Measurements from ENCODE around the gene PTPRM. TPM values are rescaled to one million over a fixed set of nuclear protein-coding genes. Genes with fewer than 3 reads are reported as not detected.

The PTPRM gene
- total RNA-seq, 1 experiment from 2014 or later: 6.2 TPM

DNA sequence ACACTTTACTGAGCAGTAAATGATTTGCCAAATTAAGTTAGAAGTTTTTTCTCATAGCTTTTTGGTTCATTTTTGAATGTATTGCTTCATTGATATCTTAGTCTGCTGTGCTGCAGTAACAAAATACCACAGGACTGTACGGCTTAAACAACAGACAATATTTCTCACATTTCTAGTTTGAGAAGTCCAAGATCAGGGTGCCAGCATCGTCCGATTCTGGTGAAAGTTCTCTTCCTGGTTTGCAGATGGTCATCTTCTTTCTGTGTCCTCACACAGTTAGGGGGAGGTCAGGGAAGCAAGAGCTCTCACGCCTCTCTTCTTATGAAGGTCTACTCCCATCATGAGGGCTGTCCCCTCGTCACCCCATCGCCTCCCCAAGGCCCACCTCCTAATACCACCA lies 325.4 kb downstream of the PTPRM start:
- no peak for DNase-seq
- Histone ChIP-seq H2BK120ac (ENCODE audit: low read depth, low read length, poor library complexity, severe bottlenecking) (no peak overlapping the region), H3K4me2 (ENCODE audit: insufficient read depth, insufficient read length, low read length) (no peak overlapping the region), H4K8ac (replicated peaks; ENCODE audit: insufficient read length, low read depth, low read length) (no peak overlapping the region), H3K56ac (ENCODE audit: insufficient read length, low read depth, low read length) (no peak overlapping the region), H2AK5ac (ENCODE audit: insufficient read length, low read length) (no peak overlapping the region), H3K27me3 (ENCODE audit: insufficient read depth, low read length) (no peaks in the 10 kb centered on the region), H3K27ac (ENCODE audit: insufficient read length, low read depth, low read length) (no peak overlapping the region), H3K18ac (ENCODE audit: insufficient read length, low read depth, low read length) (no peak overlapping the region), H2BK12ac (ENCODE audit: insufficient read length, low read depth, low read length) (no peak overlapping the region), H3K4ac (ENCODE audit: low read depth, low read length) (no peak overlapping the region), H3K4me1 (ENCODE audit: insufficient read depth, low read length) (no peaks in the 10 kb centered on the region), H3K14ac (ENCODE audit: insufficient read depth, low read length) (no peak overlapping the region), H4K20me1 (ENCODE audit: control insufficient read depth, insufficient read depth, insufficient read length) (no peaks in the 10 kb centered on the region), H3K23me2 (ENCODE audit: insufficient read length, low read depth, low read length, poor library complexity, severe bottlenecking) (no peaks in the 10 kb centered on the region), H2BK15ac (ENCODE audit: low read depth, low read length) (no peak overlapping the region), H4K5ac (ENCODE audit: insufficient read length, low read depth, low read length) (no peak overlapping the region), H2AFZ (ENCODE audit: low read length) (no peak overlapping the region), H2BK20ac (ENCODE audit: low read depth, low read length, poor library complexity, severe bottlenecking) (no peak overlapping the region), H3K9me3 (ENCODE audit: control insufficient read depth, low read depth, low read length) (no peaks in the 10 kb centered on the region), H3K9ac (ENCODE audit: extremely low read depth, insufficient read length, low read length) (no peak overlapping the region), H2BK5ac (ENCODE audit: insufficient read length, low read length) (no peak overlapping the region), H4K91ac (ENCODE audit: insufficient read length, low read depth, low read length) (no peak overlapping the region), H3T11ph (ENCODE audit: low read length) (no peak overlapping the region), H3K79me1 (ENCODE audit: insufficient read depth, low read depth, low read length, poor library complexity, severe bottlenecking) (no peaks in the 10 kb centered on the region), H3K23ac (ENCODE audit: insufficient read length, low read depth, low read length) (no peak overlapping the region), H3K79me2 (ENCODE audit: insufficient read depth, low read length) (no peaks in the 10 kb centered on the region)
- no peaks in the 10 kb centered on the region; the same call in 1 of the 2 replicates for H3K27me3 Mint-ChIP-seq (ENCODE audit: low read depth)
- WGBS (ENCODE audit: extremely low coverage, insufficient read length, low lambda C conversion rate): no CpG with 5 or more reads among the region's 6 CpGs
- no peaks in the 10 kb centered on the region for H3K36me3 Mint-ChIP-seq (ENCODE audit: insufficient read depth in 1 of 3, low read depth in 3 of 3)
- H3K9me3 Mint-ChIP-seq: no peaks in the 10 kb centered on the region
- TF ChIP-seq, protein P1, sequence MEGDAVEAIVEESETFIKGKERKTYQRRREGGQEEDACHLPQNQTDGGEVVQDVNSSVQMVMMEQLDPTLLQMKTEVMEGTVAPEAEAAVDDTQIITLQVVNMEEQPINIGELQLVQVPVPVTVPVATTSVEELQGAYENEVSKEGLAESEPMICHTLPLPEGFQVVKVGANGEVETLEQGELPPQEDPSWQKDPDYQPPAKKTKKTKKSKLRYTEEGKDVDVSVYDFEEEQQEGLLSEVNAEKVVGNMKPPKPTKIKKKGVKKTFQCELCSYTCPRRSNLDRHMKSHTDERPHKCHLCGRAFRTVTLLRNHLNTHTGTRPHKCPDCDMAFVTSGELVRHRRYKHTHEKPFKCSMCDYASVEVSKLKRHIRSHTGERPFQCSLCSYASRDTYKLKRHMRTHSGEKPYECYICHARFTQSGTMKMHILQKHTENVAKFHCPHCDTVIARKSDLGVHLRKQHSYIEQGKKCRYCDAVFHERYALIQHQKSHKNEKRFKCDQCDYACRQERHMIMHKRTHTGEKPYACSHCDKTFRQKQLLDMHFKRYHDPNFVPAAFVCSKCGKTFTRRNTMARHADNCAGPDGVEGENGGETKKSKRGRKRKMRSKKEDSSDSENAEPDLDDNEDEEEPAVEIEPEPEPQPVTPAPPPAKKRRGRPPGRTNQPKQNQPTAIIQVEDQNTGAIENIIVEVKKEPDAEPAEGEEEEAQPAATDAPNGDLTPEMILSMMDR (conservative IDR thresholded peaks at IDR 0.05): no peak
- no peak overlapping the region for H3K4me3 Mint-ChIP-seq
- peaks cover 3 to 12% of the 10 kb centered on the region in 2 experiments; a peak in 3 of 4 replicates for H3K4me1 Mint-ChIP-seq
- no peak overlapping the region for H3K27ac Mint-ChIP-seq
